ENCODE data around the gene BDKRB2. TPM values are rescaled to one million over a fixed set of nuclear protein-coding genes. Genes with fewer than 3 reads are reported as not detected.

The BDKRB2 gene
- total RNA-seq, 4 donors from 2014 or later, result 2.1 to 6.2 (median 2.8) TPM

DNA sequence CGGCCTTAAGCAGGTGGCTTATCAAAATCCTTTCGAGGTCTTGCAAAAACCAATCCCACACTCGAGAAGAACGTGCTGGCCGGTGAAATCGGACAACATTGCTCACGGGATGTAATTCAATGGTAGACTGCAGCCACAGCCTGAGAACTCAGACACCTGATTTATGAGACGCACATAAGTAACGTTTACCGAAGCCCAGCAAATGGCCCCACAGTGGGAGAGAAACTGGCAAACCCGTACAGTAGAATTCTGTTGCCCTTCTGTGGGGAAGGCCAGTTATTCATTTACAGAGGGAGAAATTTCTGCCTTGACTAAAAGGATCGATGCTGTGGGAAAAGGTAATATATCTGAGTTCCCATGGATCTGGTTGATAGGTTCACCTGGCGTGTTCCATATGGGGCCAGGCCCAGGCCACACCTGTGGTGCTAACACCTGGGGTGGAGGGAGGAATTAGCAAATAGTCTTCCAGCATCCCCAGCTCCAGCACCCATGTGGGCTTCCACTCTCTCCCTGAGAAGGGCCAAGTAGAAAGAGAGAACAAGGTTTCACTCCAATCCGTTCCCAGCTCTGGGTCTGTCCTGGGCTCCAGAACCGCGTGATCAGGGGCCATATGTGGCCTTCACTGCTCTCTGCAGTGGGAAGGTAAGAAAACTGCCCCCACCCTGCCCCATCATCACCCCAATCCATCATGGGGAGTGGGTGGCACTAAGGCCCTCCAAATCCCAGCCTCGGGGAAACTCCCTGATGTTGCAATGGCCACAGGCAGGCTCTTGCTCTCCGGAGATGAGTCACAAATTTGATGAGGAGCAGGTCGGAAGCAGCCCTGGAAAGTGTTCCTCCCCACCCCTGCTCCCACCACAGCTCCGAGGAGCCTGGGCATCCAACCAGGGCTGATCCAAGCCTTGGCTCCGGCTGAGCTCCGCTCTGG, 64.1 kb downstream of the BDKRB2 start:
- TF ChIP-seq, protein P1, sequence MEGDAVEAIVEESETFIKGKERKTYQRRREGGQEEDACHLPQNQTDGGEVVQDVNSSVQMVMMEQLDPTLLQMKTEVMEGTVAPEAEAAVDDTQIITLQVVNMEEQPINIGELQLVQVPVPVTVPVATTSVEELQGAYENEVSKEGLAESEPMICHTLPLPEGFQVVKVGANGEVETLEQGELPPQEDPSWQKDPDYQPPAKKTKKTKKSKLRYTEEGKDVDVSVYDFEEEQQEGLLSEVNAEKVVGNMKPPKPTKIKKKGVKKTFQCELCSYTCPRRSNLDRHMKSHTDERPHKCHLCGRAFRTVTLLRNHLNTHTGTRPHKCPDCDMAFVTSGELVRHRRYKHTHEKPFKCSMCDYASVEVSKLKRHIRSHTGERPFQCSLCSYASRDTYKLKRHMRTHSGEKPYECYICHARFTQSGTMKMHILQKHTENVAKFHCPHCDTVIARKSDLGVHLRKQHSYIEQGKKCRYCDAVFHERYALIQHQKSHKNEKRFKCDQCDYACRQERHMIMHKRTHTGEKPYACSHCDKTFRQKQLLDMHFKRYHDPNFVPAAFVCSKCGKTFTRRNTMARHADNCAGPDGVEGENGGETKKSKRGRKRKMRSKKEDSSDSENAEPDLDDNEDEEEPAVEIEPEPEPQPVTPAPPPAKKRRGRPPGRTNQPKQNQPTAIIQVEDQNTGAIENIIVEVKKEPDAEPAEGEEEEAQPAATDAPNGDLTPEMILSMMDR (IDR thresholded peaks at IDR 0.05; ENCODE audit: low read depth), result no peak

DNA sequence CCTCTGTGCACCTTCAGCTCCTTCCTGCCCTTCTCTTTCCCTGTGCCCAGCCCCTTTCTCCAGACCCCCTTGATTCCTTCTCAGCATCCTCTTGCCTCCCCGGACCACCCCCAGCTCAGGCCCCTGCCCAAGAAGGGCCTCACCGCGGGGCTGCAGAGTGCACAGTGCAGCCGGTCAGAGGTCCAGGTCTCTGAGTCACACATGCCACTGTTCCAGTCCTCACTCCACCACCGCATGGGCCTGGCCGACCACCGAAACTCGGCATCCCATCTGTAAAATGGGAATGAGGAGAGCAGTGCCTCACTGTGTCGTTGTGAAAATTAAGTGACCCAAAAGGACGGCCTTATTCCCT, 64.7 kb downstream of the BDKRB2 start:
- TF ChIP-seq, protein P1 (IDR thresholded peaks at IDR 0.05; ENCODE audit: low read depth), result no peak

DNA sequence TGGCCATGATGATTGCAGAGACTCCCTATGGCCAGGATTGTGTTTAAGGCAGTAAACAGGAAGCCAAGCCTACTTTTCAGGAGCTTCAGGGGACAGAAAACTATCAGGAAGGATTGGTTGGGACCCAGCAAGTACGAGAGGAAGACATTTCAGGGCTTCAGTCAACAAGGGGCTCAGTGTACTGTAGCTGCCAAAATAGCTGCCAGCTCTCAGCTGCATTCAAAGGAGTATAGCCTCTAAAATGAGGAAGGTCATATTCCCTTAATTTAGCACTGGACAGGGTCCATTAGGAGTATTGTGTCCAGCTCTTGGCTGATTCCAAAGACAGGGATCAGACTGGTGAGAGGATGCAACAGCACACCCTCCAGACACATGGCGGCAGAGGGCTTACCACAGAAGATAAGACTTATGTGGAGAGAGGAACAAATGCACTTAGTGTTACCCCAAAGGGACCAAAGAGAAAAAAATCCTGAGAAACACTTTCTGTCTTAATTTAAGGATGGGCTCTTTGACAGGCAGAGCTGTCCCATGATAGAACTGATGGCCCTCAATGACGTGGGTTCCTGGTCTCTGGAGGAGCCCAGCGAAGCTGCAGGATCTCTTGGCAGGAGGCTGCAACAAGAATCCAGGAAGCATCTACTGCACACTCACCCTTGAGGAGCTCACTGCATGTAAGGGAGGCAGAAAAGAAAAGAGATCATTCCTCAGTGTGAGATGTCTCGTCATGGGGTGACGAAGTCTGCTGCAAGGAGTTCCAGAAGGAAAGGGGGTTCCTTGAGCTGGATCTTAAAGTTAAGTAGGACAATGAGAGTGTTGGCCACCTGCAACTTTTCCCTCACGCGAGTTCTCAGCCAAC, 66.2 kb downstream of the BDKRB2 start:
- TF ChIP-seq, protein P1 (IDR thresholded peaks at IDR 0.05; ENCODE audit: low read depth), result no peak

DNA sequence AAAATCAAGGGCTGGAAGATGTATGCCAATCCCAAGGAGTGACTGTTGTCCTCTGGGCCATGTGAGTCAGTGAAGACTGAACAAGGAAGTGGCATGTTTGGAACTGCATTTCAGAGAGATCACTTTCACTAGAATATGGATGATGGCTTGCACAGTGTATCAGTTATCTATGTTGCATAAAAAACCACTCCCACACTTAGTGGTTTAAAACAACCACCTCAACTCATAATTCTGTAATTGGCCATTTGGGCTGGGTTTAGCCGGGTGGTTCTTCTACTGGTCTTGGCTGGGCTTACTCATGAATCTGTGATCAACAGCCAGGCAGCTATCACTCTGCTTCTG, 66.8 kb downstream of the BDKRB2 start:
- TF ChIP-seq, protein P1 (IDR thresholded peaks at IDR 0.05; ENCODE audit: low read depth), result no peak

DNA sequence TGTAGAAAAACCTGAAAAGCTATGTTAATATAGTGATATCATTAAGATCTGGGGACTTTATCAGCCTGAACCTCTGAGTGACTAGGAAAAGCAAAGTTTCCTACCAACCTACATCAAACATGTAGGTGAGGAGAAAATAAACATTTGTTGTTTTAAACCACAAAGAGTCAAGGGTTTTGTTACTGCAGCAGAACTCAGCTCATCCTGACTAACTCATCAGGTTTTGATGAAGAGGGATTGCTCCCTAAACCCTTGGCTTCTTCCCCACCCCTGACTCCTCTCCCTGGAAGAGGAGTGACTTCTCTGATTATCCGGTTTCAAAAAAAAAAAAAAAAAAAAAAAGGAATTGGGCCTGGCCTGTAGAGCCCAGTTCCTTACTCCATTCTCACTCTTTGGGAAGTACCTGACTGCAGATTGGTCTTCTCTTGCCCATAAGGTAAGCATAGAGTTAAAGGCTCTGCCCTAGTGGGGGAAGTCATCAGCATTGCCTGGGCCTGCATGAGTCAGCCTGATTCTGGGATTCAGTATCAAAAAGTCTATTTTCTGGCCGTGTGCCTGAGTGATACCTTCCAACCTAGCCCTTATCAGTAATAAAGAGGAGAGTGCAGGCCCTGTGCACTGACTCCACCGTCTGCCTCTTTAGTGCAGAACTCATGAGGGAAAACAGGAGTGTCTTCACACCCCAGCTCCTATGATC, 68.3 kb downstream of the BDKRB2 start:
- TF ChIP-seq, protein P1 (IDR thresholded peaks at IDR 0.05; ENCODE audit: low read depth), result no peak

DNA sequence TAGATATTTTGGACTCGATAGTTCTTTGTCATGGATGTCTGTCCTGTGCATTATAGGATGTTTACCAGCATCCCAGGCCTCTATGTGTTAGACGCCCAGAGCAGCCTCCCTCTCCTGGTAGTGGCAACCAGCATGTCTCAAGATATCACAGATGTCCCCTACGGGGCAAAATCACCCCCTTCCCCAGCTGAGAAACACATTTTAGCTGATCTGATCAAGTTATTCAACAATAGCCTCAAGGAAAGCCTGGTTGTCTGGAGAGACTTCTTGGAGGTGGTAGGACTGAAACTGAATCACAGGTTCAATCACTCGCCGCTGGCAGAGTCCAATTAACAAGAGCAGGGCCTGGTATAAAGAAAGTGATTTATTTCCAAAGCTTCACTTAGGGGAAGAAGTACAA, 69.0 kb downstream of the BDKRB2 start:
- TF ChIP-seq, protein P1 (IDR thresholded peaks at IDR 0.05; ENCODE audit: low read depth), result no peak
